Peyer's patch (tissue), 4 donors: ENCODE data around the gene MSANTD3. TPM values are rescaled to one million over a fixed set of nuclear protein-coding genes. Genes with fewer than 3 reads are reported as not detected.
A peak's percentile ranks its signal among the peaks of the same experiment; 100 is the strongest.

Experiments used
- DNase-seq, 3 donors: peaks; one replicate each; pipeline ENCODE4 v3.0.0-alpha.2; 2017 to 2019
- H3K27ac ChIP-seq, 4 donors: fragments of 200-600 bp; sonication (generic); one replicate each; pipeline ENCODE4 v1.5.1; 2016 to 2019
- H3K27me3 ChIP-seq, 2 donors: fragments of 200-600 bp; sonication (generic); one replicate each; pipeline ENCODE4 v1.5.1; 2019
- H3K36me3 ChIP-seq, 3 donors: fragments of 200-600 bp; sonication (generic); one replicate each; pipeline ENCODE4 v1.5.1; 2016 to 2019
- H3K4me1 ChIP-seq, 4 donors: fragments of 200-600 bp; sonication (generic); one replicate each; pipeline ENCODE4 v1.5.1; 2016 to 2019
- H3K4me3 ChIP-seq, 4 donors: fragments of 200-600 bp; sonication (generic); 1 replicate in 3 of 4; 2 replicates in 1 of 4; pipeline ENCODE4 v1.5.1; 2016 to 2019; ENCODE audit warnings: mild to moderate bottlenecking in 1 of 4
- H3K9me3 ChIP-seq, 4 donors: fragments of 200-600 bp; sonication (generic); one replicate each; pipeline ENCODE4 v1.5.1; 2016 to 2019; ENCODE audit warnings: mild to moderate bottlenecking in 1 of 4
- CTCF ChIP-seq, 6 experiments: fragments of 450-650 bp in 4 of 6; fragments of 200-600 bp in 2 of 6; sonication (generic) in 1 of 6; IDR thresholded peaks; one replicate each; pipeline ENCODE4 v1.5.1; 2017 to 2019; ENCODE audit warnings: antibody characterized with exemption in 6 of 6, mild to moderate bottlenecking in 3 of 6, moderate library complexity in 1 of 6
- POLR2A ChIP-seq, 2 donors: fragments of 450-650 bp; IDR thresholded peaks; one replicate each; pipeline ENCODE4 v1.5.1; 2017; ENCODE audit warnings: antibody characterized with exemption in 2 of 2, mild to moderate bottlenecking in 2 of 2, moderate library complexity in 2 of 2
- total RNA-seq, 4 donors: library from RNA; depleted of rRNA; stranded (reverse); fragments of >200 nt; gene quantifications; one replicate each; pipeline ENCODE4 v1.1.0, GENCODE V29; 2016

MSANTD3 gene
- total RNA-seq, 4 donors from 2014 or later, result 5.5 to 37.1 (median 9.5) TPM

GRCh38 chr9:100425758-100426157 is 1.2 kb upstream of the MSANTD3 start:
- Histone ChIP-seq H3K9me3 (no peaks in the 10 kb centered on the region), H3K36me3 (no peaks in the 10 kb centered on the region), H3K4me1 (peaks cover 0 to 22% (median 0%) of the 10 kb centered on the region in 4 donors), H3K27ac (peak overlapping the region in 1 of 4 donors; percentile 84), H3K4me3 (no peak overlapping the region), H3K27me3 (no peaks in the 10 kb centered on the region)
- TF ChIP-seq CTCF (IDR thresholded peaks at IDR 0.05) (no peak), POLR2A (IDR thresholded peaks at IDR 0.05) (no peak)
- no peak for DNase-seq

- Histone ChIP-seq H3K27ac (peak overlapping the region in 3 of 4 donors; percentile 55 to 84 (median 71)), H3K4me1 (peaks cover 0 to 22% (median 0%) of the 10 kb centered on the region in 4 donors), H3K4me3 (peak overlapping the region in 3 of 4 donors; percentile 67 to 93 (median 84)), H3K9me3 (no peaks in the 10 kb centered on the region), H3K27me3 (no peaks in the 10 kb centered on the region), H3K36me3 (no peaks in the 10 kb centered on the region)
- DNase-seq, result no peak
- no peak for TF ChIP-seq POLR2A (IDR thresholded peaks at IDR 0.05)
- TF ChIP-seq CTCF (IDR thresholded peaks at IDR 0.05), result no peak
Measured at GRCh38 chr9:100426189-100426529, 784 bp upstream of the MSANTD3 start.

GRCh38 chr9:100427366-100428263 is 672 bp downstream of the MSANTD3 start:
- Histone ChIP-seq H3K27me3 (no peaks in the 10 kb centered on the region), H3K4me3 (peak overlapping the region; percentile 62 to 96 (median 86)), H3K36me3 (no peaks in the 10 kb centered on the region), H3K4me1 (peaks cover 0 to 22% (median 0%) of the 10 kb centered on the region in 4 donors), H3K9me3 (no peaks in the 10 kb centered on the region), H3K27ac (peak overlapping the region; percentile 55 to 90 (median 80))
- TF ChIP-seq CTCF (IDR thresholded peaks at IDR 0.05) (no peak), POLR2A (IDR thresholded peaks at IDR 0.05) (no peak)
- DNase-seq, result peak; percentile 47 to 71 (median 68)

- TF ChIP-seq POLR2A (IDR thresholded peaks at IDR 0.05) (no peak), CTCF (IDR thresholded peaks at IDR 0.05) (no peak)
- peak overlapping the region in 3 of 4 donors; percentile 22 to 90 (median 59) for H3K27ac ChIP-seq
- no peak overlapping the region for H3K4me3 ChIP-seq
- H3K36me3 ChIP-seq, result no peaks in the 10 kb centered on the region
- H3K9me3 ChIP-seq, result no peaks in the 10 kb centered on the region
- peaks cover 0 to 22% (median 0%) of the 10 kb centered on the region in 4 donors for H3K4me1 ChIP-seq
- DNase-seq, result no peak
- no peaks in the 10 kb centered on the region for H3K27me3 ChIP-seq
Measured at GRCh38 chr9:100428871-100429654, 2.1 kb downstream of the MSANTD3 start.

GRCh38 chr9:100430286-100430940 is 3.5 kb downstream of the MSANTD3 start:
- Histone ChIP-seq H3K27ac (no peak overlapping the region), H3K9me3 (no peaks in the 10 kb centered on the region), H3K4me3 (no peak overlapping the region), H3K36me3 (no peaks in the 10 kb centered on the region), H3K4me1 (peaks cover 0 to 22% (median 0%) of the 10 kb centered on the region in 4 donors), H3K27me3 (no peaks in the 10 kb centered on the region)
- DNase-seq, result no peak
- TF ChIP-seq CTCF (IDR thresholded peaks at IDR 0.05) (no peak), POLR2A (IDR thresholded peaks at IDR 0.05) (no peak)
